Skeletal muscle tissue (tissue), 4 donors: ENCODE measurements around the gene ALOX5. TPM values are rescaled to one million over a fixed set of nuclear protein-coding genes. Genes with fewer than 3 reads are reported as not detected.

ENCODE experiments used
- H3K27ac ChIP-seq: one replicate; pipeline ENCODE4 v1.7.0; 2013; ENCODE audit warnings: mild to moderate bottlenecking, low read depth, low read length, inconsistent platforms
- H3K27me3 ChIP-seq, 3 donors: one replicate each; pipeline ENCODE4 v1.7.0; 2013; ENCODE audit warnings: low read length in 3 of 3; ENCODE audit not compliant: control insufficient read depth in 3 of 3, insufficient read depth in 3 of 3
- H3K36me3 ChIP-seq, 3 donors: one replicate each; pipeline ENCODE4 v1.7.0; 2013; ENCODE audit warnings: low read length in 3 of 3; ENCODE audit not compliant: control insufficient read depth in 3 of 3, insufficient read depth in 3 of 3
- H3K4me1 ChIP-seq, 3 donors: one replicate each; pipeline ENCODE4 v1.7.0; 2013; ENCODE audit warnings: low read length in 3 of 3, mild to moderate bottlenecking in 3 of 3; ENCODE audit not compliant: control insufficient read depth in 3 of 3, insufficient read depth in 3 of 3
- H3K4me3 ChIP-seq, 3 donors: one replicate each; pipeline ENCODE4 v1.7.0; 2013; ENCODE audit warnings: low read length in 3 of 3
- H3K9ac ChIP-seq, 3 donors: one replicate each; pipeline ENCODE4 v1.7.0; 2013; ENCODE audit warnings: low read length in 3 of 3, mild to moderate bottlenecking in 3 of 3, moderate library complexity in 2 of 3, low read depth in 1 of 3
- H3K9me3 ChIP-seq, 3 donors: one replicate each; pipeline ENCODE4 v1.7.0; 2013; ENCODE audit warnings: low read length in 3 of 3; ENCODE audit not compliant: control insufficient read depth in 3 of 3
- total RNA-seq: library from RNA; depleted of rRNA; stranded (reverse); fragments of >200 nt; gene quantifications from one replicate; pipeline ENCODE4 v1.2.3, GENCODE V29; 2014
- donor health status: Osteomylitis.

The ALOX5 gene
- total RNA-seq, 1 donor from 2014 or later: 3.1 TPM

GRCh38 chr10:45460235-45460878, 86.3 kb downstream of the ALOX5 start:
- Histone ChIP-seq H3K36me3 (peaks cover 27 to 33% (median 28%) of the 10 kb centered on the region in 3 donors), H3K4me1 (peaks cover 0 to 6% (median 4%) of the 10 kb centered on the region in 3 donors), H3K27ac (no peak overlapping the region), H3K4me3 (no peak overlapping the region), H3K9ac (no peak overlapping the region), H3K27me3 (no peaks in the 10 kb centered on the region), H3K9me3 (no peaks in the 10 kb centered on the region)

- Histone ChIP-seq H3K27ac (no peak overlapping the region), H3K9me3 (no peaks in the 10 kb centered on the region), H3K27me3 (no peaks in the 10 kb centered on the region), H3K4me3 (no peak overlapping the region), H3K9ac (no peak overlapping the region), H3K4me1 (peaks cover 0 to 5% (median 3%) of the 10 kb centered on the region in 3 donors), H3K36me3 (peaks cover 24 to 33% (median 28%) of the 10 kb centered on the region in 3 donors)
Measured at GRCh38 chr10:45461034-45461433, 87.0 kb downstream of the ALOX5 start.

- peaks cover 15 to 23% (median 18%) of the 10 kb centered on the region in 3 donors for H3K36me3 ChIP-seq
- no peak overlapping the region for H3K27ac ChIP-seq
- H3K9ac ChIP-seq: no peak overlapping the region
- no peaks in the 10 kb centered on the region for H3K9me3 ChIP-seq
- H3K27me3 ChIP-seq: no peaks in the 10 kb centered on the region
- no peak overlapping the region for H3K4me3 ChIP-seq
- H3K4me1 ChIP-seq: peaks cover 0 to 5% (median 3%) of the 10 kb centered on the region in 3 donors
Measured at GRCh38 chr10:45463244-45464116, 89.5 kb downstream of the ALOX5 start.

DNA sequence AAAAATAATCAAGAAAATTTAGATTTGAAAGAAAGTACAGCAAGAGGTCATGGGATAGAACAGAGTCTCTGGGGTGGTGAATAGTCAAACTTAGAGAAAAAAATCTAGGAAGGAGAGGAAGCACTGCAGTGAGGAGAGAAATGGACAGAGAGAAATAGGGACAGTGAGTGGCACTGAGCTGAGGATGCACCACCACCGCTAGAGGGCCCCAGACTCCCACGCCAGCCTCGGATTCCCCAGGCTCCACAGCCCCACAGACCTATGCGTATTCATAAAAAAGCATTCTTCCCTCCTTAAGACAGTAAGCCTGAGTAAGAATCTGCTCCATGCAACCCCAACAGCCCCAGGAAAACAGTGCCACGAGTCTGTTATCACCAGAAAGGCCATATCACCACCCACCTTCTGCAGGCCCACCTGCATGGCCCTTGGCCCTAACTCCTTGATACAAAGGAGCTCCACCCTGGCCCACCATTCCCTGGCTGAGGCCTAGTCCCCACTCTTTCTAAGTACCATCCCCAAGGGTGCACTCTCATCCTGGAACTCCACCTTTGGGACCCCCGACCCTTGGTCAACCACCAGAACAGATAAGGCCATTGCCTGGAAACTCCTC, 91.0 kb downstream of the ALOX5 start:
- peak overlapping the region in 1 of 3 donors; percentile 54 for H3K9ac ChIP-seq
- H3K27ac ChIP-seq: no peak overlapping the region
- peaks cover 5 to 8% (median 7%) of the 10 kb centered on the region in 3 donors for H3K36me3 ChIP-seq
- H3K27me3 ChIP-seq: no peaks in the 10 kb centered on the region
- H3K9me3 ChIP-seq: no peaks in the 10 kb centered on the region
- H3K4me1 ChIP-seq: peaks cover 0 to 5% (median 5%) of the 10 kb centered on the region in 3 donors
- no peak overlapping the region for H3K4me3 ChIP-seq

GRCh38 chr10:45466784-45467183, 92.8 kb downstream of the ALOX5 start:
- H3K9ac ChIP-seq: no peak overlapping the region
- H3K27ac ChIP-seq: no peak overlapping the region
- no peaks in the 10 kb centered on the region for H3K27me3 ChIP-seq
- no peak overlapping the region for H3K4me3 ChIP-seq
- H3K4me1 ChIP-seq: peaks cover 6 to 14% (median 8%) of the 10 kb centered on the region in 3 donors
- H3K36me3 ChIP-seq: peaks cover 0 to 5% (median 0%) of the 10 kb centered on the region in 3 donors
- no peaks in the 10 kb centered on the region for H3K9me3 ChIP-seq

DNA sequence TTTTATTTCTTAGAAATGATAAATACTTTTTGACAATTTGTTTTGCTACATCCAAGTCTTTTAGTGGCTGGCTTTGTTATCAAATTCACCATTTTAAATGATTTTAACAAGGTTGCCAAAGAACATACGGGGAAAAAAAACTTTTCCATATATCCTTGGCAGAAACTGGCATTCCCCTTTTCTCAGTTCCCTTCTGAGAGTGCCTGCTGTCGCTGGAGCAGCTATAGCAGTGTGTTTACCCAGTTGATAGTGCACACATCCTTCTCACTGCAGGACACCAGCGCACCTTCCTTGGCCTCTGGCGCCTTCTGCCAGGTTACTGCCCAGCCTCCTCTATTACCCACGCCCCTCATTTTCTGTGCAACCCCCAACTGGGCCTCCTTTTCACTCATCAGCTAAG, 94.1 kb downstream of the ALOX5 start:
- H3K27ac ChIP-seq: no peak overlapping the region
- peaks cover 9 to 18% (median 11%) of the 10 kb centered on the region in 3 donors for H3K4me1 ChIP-seq
- no peaks in the 10 kb centered on the region for H3K27me3 ChIP-seq
- H3K9me3 ChIP-seq: no peaks in the 10 kb centered on the region
- no peak overlapping the region for H3K4me3 ChIP-seq
- no peak overlapping the region for H3K9ac ChIP-seq
- peaks cover 0 to 4% (median 0%) of the 10 kb centered on the region in 3 donors for H3K36me3 ChIP-seq

- peaks cover 12 to 17% (median 13%) of the 10 kb centered on the region in 3 donors for H3K4me1 ChIP-seq
- no peaks in the 10 kb centered on the region for H3K9me3 ChIP-seq
- H3K27me3 ChIP-seq: no peaks in the 10 kb centered on the region
- no peak overlapping the region for H3K4me3 ChIP-seq
- no peak overlapping the region for H3K27ac ChIP-seq
- H3K9ac ChIP-seq: no peak overlapping the region
- no peaks in the 10 kb centered on the region for H3K36me3 ChIP-seq
Measured at GRCh38 chr10:45470098-45471012, 96.3 kb downstream of the ALOX5 start.

- H3K36me3 ChIP-seq: no peaks in the 10 kb centered on the region
- no peaks in the 10 kb centered on the region for H3K9me3 ChIP-seq
- H3K27me3 ChIP-seq: no peaks in the 10 kb centered on the region
- H3K4me1 ChIP-seq: peaks cover 11 to 17% (median 13%) of the 10 kb centered on the region in 3 donors
- H3K9ac ChIP-seq: no peak overlapping the region
- H3K4me3 ChIP-seq: no peak overlapping the region
- H3K27ac ChIP-seq: no peak overlapping the region
Measured at GRCh38 chr10:45471059-45471458, 97.0 kb downstream of the ALOX5 start.

GRCh38 chr10:45471531-45472310, 97.7 kb downstream of the ALOX5 start:
- no peak overlapping the region for H3K27ac ChIP-seq
- H3K4me3 ChIP-seq: no peak overlapping the region
- no peaks in the 10 kb centered on the region for H3K9me3 ChIP-seq
- H3K9ac ChIP-seq: no peak overlapping the region
- no peaks in the 10 kb centered on the region for H3K27me3 ChIP-seq
- peaks cover 11 to 17% (median 13%) of the 10 kb centered on the region in 3 donors for H3K4me1 ChIP-seq
- no peaks in the 10 kb centered on the region for H3K36me3 ChIP-seq
